ENCODE results near the gene LRP8. TPM values are rescaled to one million over a fixed set of nuclear protein-coding genes. Genes with fewer than 3 reads are reported as not detected.

LRP8 gene
- total and polyA plus RNA-seq, 9 of the 15 experiments (the other 6 are each of a cell fraction or from before 2014, with no cell fraction given), result 7.1 to 56.1 (median 31.3) TPM

- TF ChIP-seq HOMEZ (CRISPR knock-in tag; IDR thresholded peaks at IDR 0.05) (no peak), SMARCE1 (IDR thresholded peaks at IDR 0.05) (no peak), CAMTA2 (CRISPR knock-in tag; conservative IDR thresholded peaks at IDR 0.05) (0 out of 2 replicates have a peak, but pooled peaks have one; percentile 8), THAP7 (CRISPR knock-in tag; IDR thresholded peaks at IDR 0.05) (no peak), TEAD1 (CRISPR knock-in tag; IDR thresholded peaks at IDR 0.05) (peak in 1 of 2 experiments; percentile 90; a peak in 1 of 4 replicates), MTA3 (IDR thresholded peaks at IDR 0.05; ENCODE audit: borderline replicate concordance) (peak; percentile 70; the same call in 1 of the 2 replicates), JUND (IDR thresholded peaks at IDR 0.05; ENCODE audit: borderline replicate concordance, low read depth, low read length) (peak; percentile 89), JUND (tag; IDR thresholded peaks at IDR 0.05; ENCODE audit: borderline replicate concordance, low read depth, low read length) (peak; percentile 70; the same call in 2 of the 3 replicates), ARNT (IDR thresholded peaks at IDR 0.05) (0 out of 4 replicates have a peak, but pooled peaks of 1 of the 2 experiments have one; percentile 37), SMARCA5 (IDR thresholded peaks at IDR 0.05) (peak; percentile 51; the same call in 1 of the 2 replicates), ZBTB11 (CRISPR knock-in tag; IDR thresholded peaks at IDR 0.05) (peak in 1 of 3 experiments; percentile 92; a peak in 2 of 6 replicates), C11orf30 (IDR thresholded peaks at IDR 0.05; ENCODE audit: low read depth) (peak; percentile 99), ZBED1 (IDR thresholded peaks at IDR 0.05) (no peak), LARP7 (IDR thresholded peaks at IDR 0.05) (no peak), ZHX1 (conservative IDR thresholded peaks at IDR 0.05; ENCODE audit: low read length) (0 out of 2 replicates have a peak, but pooled peaks have one; percentile 25), ATF1 (CRISPR knock-in tag; IDR thresholded peaks at IDR 0.05) (peak; percentile 99), ATF1 (tag; IDR thresholded peaks at IDR 0.05) (peak; percentile 100), CREB3 (tag; conservative IDR thresholded peaks at IDR 0.05; ENCODE audit: low read depth) (no peak; the same call in 1 of the 2 replicates)
Measured at GRCh38 chr1:53238197-53239155, 89.4 kb downstream of the LRP8 start, which contains the start of gene MAGOH (continued).

Data from K562 (cell line).